Aorta (tissue), 5 donors: ENCODE data around the gene C16orf90. TPM values are rescaled to one million over a fixed set of nuclear protein-coding genes. Genes with fewer than 3 reads are reported as not detected.

Experiments used
- ATAC-seq: fragments of 200-7000 bp; cut with Tn5 transposase; one replicate; pipeline ENCODE4 v1.9.1; 2022; ENCODE audit warnings: moderate library complexity; ENCODE audit not compliant: low FRiP score
- DNase-seq, 2 donors: peaks; one replicate each; pipeline ENCODE4 v3.0.0-alpha.2; 2020
- H3K27ac ChIP-seq, 2 donors: one replicate each; pipeline ENCODE4 v1.5.1; 2013; ENCODE audit warnings: low read length in 2 of 2, mild to moderate bottlenecking in 2 of 2, moderate library complexity in 2 of 2, control low read depth in 1 of 2, inconsistent platforms in 1 of 2, low read depth in 1 of 2
- H3K27me3 ChIP-seq, 2 donors: one replicate each; pipeline ENCODE4 v1.6.1; 2013; ENCODE audit warnings: control low read depth in 1 of 2, low read length in 1 of 2, mild to moderate bottlenecking in 1 of 2, moderate library complexity in 1 of 2; ENCODE audit not compliant: insufficient read depth in 2 of 2, control insufficient read depth in 1 of 2
- H3K36me3 ChIP-seq, 2 donors: one replicate each; pipeline ENCODE4 v1.6.1; 2013; ENCODE audit warnings: control low read depth in 1 of 2, low read length in 1 of 2, mild to moderate bottlenecking in 1 of 2; ENCODE audit not compliant: insufficient read depth in 2 of 2, control insufficient read depth in 1 of 2
- H3K4me1 ChIP-seq, 2 donors: one replicate each; pipeline ENCODE4 v1.6.1; 2013; ENCODE audit warnings: low read length in 2 of 2, control low read depth in 1 of 2, mild to moderate bottlenecking in 1 of 2, moderate library complexity in 1 of 2; ENCODE audit not compliant: insufficient read depth in 2 of 2, control insufficient read depth in 1 of 2
- H3K4me3 ChIP-seq, 2 donors: one replicate each; pipeline ENCODE4 v1.5.1; 2013; ENCODE audit warnings: low read length in 2 of 2, control low read depth in 1 of 2, mild to moderate bottlenecking in 1 of 2
- H3K9me3 ChIP-seq: one replicate; pipeline ENCODE4 v1.6.1; 2013; ENCODE audit warnings: mild to moderate bottlenecking, low read length; ENCODE audit not compliant: control insufficient read depth
- WGBS, 2 donors: extraction: QIAGEN DNeasy Blood & Tissue Kit; methylation state at CpG; one replicate each; pipeline ENCODE4 v1.1.7; 2013; 5-methylcytosine and 5-hydroxymethylcytosine counted together
- intact Hi-C, 2 donors: fragments of 100-400 bp; cut with DNase I; formaldehyde crosslinking; loops; one replicate each; pipeline versions ENCODE4 v1.14.2 to v1.15.0; 2022
- polyA plus RNA-seq, 2 donors: library from polyadenylated mRNA; stranded (reverse); fragments of 200-250 nt; gene quantifications; one replicate each; pipeline ENCODE4 v1.2.3, GENCODE V29; 2013
- total RNA-seq, 2 donors: library from RNA; stranded (reverse); fragmentation: NEBNext Ultra II Directional; extraction: Animal tissue kit (Norgen Biotek cat#: 25700); gene quantifications; one replicate each; pipeline ENCODE4 v1.2.1, GENCODE V29; 2021
- donor health status: healthy with polysubstance abuse.
- donor health status: Bipolar disorder and iron deficiency.
- donor health status: DM: no; HTN: no; CAD: no.
- donor health status: DM: no; HTN: no; CAD: no.
- donor health status: DM: yes; HTN: yes; CAD: no.

The C16orf90 gene
- total and polyA plus RNA-seq, 4 donors: not detected

DNA sequence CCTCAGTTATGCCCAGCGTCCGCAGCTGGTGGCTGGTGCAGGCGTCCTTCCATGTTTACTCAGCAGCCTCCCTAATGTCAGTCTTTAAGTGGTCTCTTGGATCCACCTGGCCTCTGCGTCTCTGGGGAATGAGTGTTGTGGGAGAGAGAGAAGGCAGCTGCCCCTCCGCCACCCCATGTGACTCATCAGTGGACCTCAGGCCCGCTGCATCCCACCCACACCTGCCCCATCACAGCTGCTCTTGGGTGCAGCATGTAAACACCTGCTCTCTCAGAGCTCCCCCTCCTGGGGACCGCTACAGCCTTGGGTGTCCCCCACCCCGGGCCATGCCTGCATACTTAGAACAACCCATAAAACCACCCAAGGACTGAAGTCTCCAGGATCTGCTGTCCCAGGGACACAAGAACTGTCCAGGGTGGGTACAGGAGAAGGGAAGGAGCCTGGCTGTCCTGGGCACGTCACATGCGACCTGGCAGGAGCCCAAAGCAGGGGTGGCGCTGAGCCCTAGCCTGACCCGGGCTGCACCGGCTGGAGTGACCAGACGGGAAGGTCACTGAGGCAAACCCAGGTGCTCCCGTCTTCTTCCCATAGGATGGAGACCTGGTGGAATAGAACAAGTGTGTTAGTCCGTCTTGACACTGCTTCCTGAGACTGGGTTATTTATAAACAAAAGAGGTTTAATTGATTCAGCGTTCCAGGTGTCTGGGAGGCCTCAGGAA lies 4.2 kb downstream of the C16orf90 start:
- WGBS, 2 donors: 54 to 59% methylated on average over 17 of the region's 17 CpGs
- Histone ChIP-seq H3K4me1 (no peaks in the 10 kb centered on the region), H3K36me3 (no peaks in the 10 kb centered on the region), H3K27ac (no peak overlapping the region), H3K27me3 (no peaks in the 10 kb centered on the region), H3K4me3 (no peak overlapping the region), H3K9me3 (no peaks in the 10 kb centered on the region)
- ATAC-seq: no peak
- intact Hi-C loops: no loop called here
- peak; percentile 42 to 69 for DNase-seq

DNA sequence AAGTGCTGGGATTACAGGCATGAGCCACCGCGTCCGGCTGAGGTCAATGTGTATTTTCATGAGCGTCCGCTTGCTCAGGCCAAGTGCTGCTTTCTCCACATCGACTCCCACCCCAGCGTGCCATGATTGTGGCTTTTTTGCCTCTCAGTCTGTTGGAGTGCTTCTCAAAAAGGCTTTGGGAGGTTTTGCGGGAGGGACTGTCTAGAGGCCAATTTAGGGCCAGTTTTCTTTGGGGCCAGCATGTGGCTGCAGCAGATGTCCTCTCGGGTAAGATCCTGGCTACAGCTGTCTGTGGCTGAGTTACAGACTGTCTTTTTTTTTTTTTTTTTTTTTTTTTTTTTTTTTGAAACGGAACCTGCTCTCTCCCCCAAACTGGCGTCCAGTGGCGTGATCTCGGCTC lies 6.5 kb downstream of the C16orf90 start:
- 69 to 70% methylated on average over 9 of the region's 13 CpGs for WGBS, 2 donors
- intact Hi-C loops: no loop called here
- H3K36me3 ChIP-seq: peaks cover 0 to 6% of the 10 kb centered on the region in 2 donors
- ATAC-seq (no peak), DNase-seq (no peak)
- no peaks in the 10 kb centered on the region for H3K27me3 ChIP-seq
- no peak overlapping the region for H3K4me3 ChIP-seq
- no peak overlapping the region for H3K27ac ChIP-seq
- no peaks in the 10 kb centered on the region for H3K9me3 ChIP-seq
- no peaks in the 10 kb centered on the region for H3K4me1 ChIP-seq

- H3K36me3 ChIP-seq: peaks cover 0 to 7% of the 10 kb centered on the region in 2 donors
- peak in 1 of 2 donors; percentile 59 for DNase-seq
- intact Hi-C loops: no loop called here
- no peak overlapping the region for H3K4me3 ChIP-seq
- 88 to 89% methylated on average over 24 of the region's 24 CpGs for WGBS, 2 donors
- H3K27ac ChIP-seq: no peak overlapping the region
- ATAC-seq: no peak
- H3K9me3 ChIP-seq: no peaks in the 10 kb centered on the region
- H3K4me1 ChIP-seq: no peaks in the 10 kb centered on the region
- H3K27me3 ChIP-seq: no peaks in the 10 kb centered on the region
Measured at GRCh38 chr16:3487521-3488410, 7.5 kb downstream of the C16orf90 start.

DNA sequence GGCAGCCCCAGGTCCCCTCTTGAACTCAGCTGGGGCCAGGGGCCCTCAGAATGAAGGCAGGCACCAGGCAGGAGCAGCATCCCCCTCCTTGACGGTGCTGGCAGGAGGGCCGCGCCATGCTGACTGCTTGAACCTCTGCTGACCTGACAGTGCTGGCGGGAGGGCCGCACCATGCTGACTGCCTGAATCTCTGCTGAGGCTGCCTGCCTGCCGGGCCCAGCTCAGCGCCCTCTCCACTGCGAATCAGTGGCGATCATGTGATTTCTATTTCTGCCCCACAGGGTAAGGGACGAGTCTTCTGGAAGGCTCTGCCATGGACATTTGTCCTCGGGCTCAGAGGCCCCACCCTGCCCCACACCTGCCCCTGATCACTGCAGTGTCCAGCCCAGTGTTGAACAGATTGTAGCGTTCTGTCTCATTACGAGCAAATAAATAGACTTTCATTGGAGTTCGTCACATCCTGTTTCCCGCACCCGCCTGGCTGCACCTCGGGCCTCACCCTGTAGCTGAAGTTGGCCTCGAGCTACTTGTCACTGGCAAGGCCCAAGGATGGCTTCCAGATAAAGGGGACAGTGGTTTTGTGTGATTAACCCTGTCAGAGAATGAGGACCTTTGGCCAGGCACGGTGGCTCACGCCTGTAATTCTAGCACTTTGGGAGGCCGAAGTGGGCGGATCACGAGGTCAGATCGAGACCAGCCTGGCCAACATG lies 8.6 kb downstream of the C16orf90 start:
- 91 to 94% methylated on average over 23 to 24 of the region's 24 CpGs for WGBS, 2 donors
- intact Hi-C loops: no loop called here
- DNase-seq (peak; percentile 34 to 51), ATAC-seq (no peak)
- H3K4me3 ChIP-seq: no peak overlapping the region
- H3K27ac ChIP-seq: no peak overlapping the region
- H3K36me3 ChIP-seq: peaks cover 0 to 10% of the 10 kb centered on the region in 2 donors
- H3K27me3 ChIP-seq: no peaks in the 10 kb centered on the region
- no peaks in the 10 kb centered on the region for H3K9me3 ChIP-seq
- no peaks in the 10 kb centered on the region for H3K4me1 ChIP-seq

DNA sequence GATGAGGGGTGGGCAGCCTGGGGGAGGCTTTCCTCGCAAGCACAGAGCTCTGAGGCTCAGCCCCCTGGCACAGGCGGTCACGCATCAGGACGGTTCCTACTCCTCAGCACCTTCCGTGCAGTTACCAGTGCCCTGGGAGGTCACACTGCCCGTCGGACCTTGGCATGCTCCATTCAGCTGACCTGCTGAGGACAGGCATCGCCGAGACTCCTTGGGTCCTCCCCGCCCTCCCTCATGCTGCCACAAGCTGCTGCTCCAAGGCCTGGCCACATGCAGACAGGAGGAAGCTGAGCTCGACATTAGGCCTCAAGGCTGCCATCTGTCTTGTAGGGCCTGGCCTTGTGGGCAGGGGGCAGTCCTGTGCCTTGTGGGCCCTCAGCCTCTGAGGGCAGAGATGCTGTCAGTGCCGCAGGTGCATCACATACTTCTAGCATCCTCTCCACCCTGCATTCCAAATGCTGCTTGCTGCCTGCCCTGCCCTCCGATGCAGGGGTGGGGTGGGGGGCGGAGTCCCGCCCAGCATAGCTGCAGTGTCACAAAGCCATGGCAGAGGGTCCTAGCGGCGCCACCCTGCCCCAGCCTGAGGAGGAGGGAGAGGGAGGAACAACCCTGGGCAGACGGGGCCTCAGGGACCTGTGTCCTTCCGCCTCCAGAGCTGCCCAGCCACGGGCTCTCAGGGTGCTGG lies 9.3 kb downstream of the C16orf90 start:
- Histone ChIP-seq H3K27me3 (no peaks in the 10 kb centered on the region), H3K4me1 (no peaks in the 10 kb centered on the region), H3K9me3 (no peaks in the 10 kb centered on the region), H3K36me3 (peaks cover 0 to 13% of the 10 kb centered on the region in 2 donors), H3K27ac (no peak overlapping the region), H3K4me3 (no peak overlapping the region)
- DNase-seq (peak; percentile 41 to 62), ATAC-seq (no peak)
- intact Hi-C loops: no loop called here
- WGBS, 2 donors: 90 to 93% methylated on average over 20 of the region's 20 CpGs

- intact Hi-C loops: no loop called here
- Histone ChIP-seq H3K4me1 (no peaks in the 10 kb centered on the region), H3K27me3 (no peaks in the 10 kb centered on the region), H3K36me3 (peaks cover 0 to 13% of the 10 kb centered on the region in 2 donors), H3K9me3 (no peaks in the 10 kb centered on the region), H3K4me3 (no peak overlapping the region), H3K27ac (no peak overlapping the region)
- ATAC-seq: no peak
- WGBS, 2 donors: 86% methylated on average over 15 of the region's 15 CpGs
- peak in 1 of 2 donors; percentile 47 for DNase-seq
Measured at GRCh38 chr16:3485097-3485745, 10.1 kb downstream of the C16orf90 start.

- no peaks in the 10 kb centered on the region for H3K4me1 ChIP-seq
- no peaks in the 10 kb centered on the region for H3K9me3 ChIP-seq
- 88 to 89% methylated on average over 30 of the region's 30 CpGs for WGBS, 2 donors
- H3K4me3 ChIP-seq: no peak overlapping the region
- H3K36me3 ChIP-seq: peaks cover 0 to 16% of the 10 kb centered on the region in 2 donors
- H3K27ac ChIP-seq: no peak overlapping the region
- no peaks in the 10 kb centered on the region for H3K27me3 ChIP-seq
- ATAC-seq: no peak
- intact Hi-C loops: no loop called here
- peak; percentile 33 to 53 for DNase-seq
Measured at GRCh38 chr16:3484318-3485096, 10.8 kb downstream of the C16orf90 start.
